Breast epithelium (tissue), 3 donors: Measurements from ENCODE around the gene BMS1.

Experiments
- CTCF ChIP-seq, 3 donors: fragments of 450-650 bp; IDR thresholded peaks; one replicate each; pipeline ENCODE4 v1.5.1; 2016 to 2017; ENCODE audit warnings: antibody characterized with exemption in 3 of 3, mild to moderate bottlenecking in 3 of 3, moderate library complexity in 3 of 3
- POLR2AphosphoS5 ChIP-seq, 3 donors: sonication (generic); formaldehyde crosslinking; IDR thresholded peaks; one replicate each; pipeline ENCODE4 v1.6.1; 2017; ENCODE audit warnings: antibody characterized with exemption in 3 of 3

GRCh38 chr10:42769173-42769572 is 13.4 kb upstream of the BMS1 start:
- no peak for TF ChIP-seq POLR2AphosphoS5 (IDR thresholded peaks at IDR 0.05)
- no peak for TF ChIP-seq CTCF (IDR thresholded peaks at IDR 0.05)
